Endothelial cell of umbilical vein (primary cell): Measurements from ENCODE around the gene DGKH. TPM values are rescaled to one million over a fixed set of nuclear protein-coding genes. Genes with fewer than 3 reads are reported as not detected.

Experiments used
- BruUV-seq: library from RNA; stranded (reverse); fragments of 400-500 nt; replicated peaks from 2 replicates; lab custom pipeline; 2021; lab: Mats Ljungman, UMichigan
- CTCF ChIA-PET: fragments of 300-600, 350-600 bp; sonication (Branson Sonifier 250); formaldehyde crosslinking; loops from one replicate; lab custom pipeline; 2021; ENCODE audit warnings: antibody characterized with exemption, inconsistent platforms; lab: Charles Lee
- POLR2A ChIA-PET: fragments of 300-600, 350-600 bp; sonication (Branson Sonifier 250); formaldehyde crosslinking; loops from one replicate; lab custom pipeline; 2021; ENCODE audit warnings: antibody characterized with exemption, inconsistent platforms; lab: Charles Lee
- DNase-seq: peaks from one replicate; pipeline ENCODE4 v3.0.0-alpha.2; 2011; ENCODE audit warnings: low read depth, low spot score
- FAIRE-seq: peaks from 2 replicates; lab custom pipeline; 2011; peaks lifted over from hg19 to GRCh38; lab: Jason Lieb, UNC
- H2AFZ ChIP-seq: 2 replicates; pipeline ENCODE4 v1.6.0; 2012; ENCODE audit warnings: low read depth, low read length, control low read depth, inconsistent platforms
- H3K27ac ChIP-seq: 2 replicates; pipeline ENCODE4 v1.5.1; 2011; ENCODE audit warnings: low read depth, mild to moderate bottlenecking, control low read depth, low read length, moderate library complexity; ENCODE audit not compliant: insufficient read depth
- H3K27me3 ChIP-seq, 2 experiments: 2 replicates each; pipeline versions ENCODE4 v1.6.0 to v1.6.1; 2011; ENCODE audit warnings: low read length in 2 of 2, mixed read lengths in 1 of 2; ENCODE audit not compliant: control insufficient read depth in 2 of 2, insufficient read depth in 2 of 2
- H3K36me3 ChIP-seq, 2 experiments: 2 replicates in 1 of 2; 3 replicates in 1 of 2; pipeline ENCODE4 v1.5.1; 2011; ENCODE audit warnings: low read length in 2 of 2, mild to moderate bottlenecking in 1 of 2, moderate library complexity in 1 of 2; ENCODE audit not compliant: control insufficient read depth in 2 of 2, insufficient read depth in 2 of 2; ENCODE audit errors: extremely low read depth in 1 of 2
- H3K4me1 ChIP-seq: 3 replicates; pipeline ENCODE4 v1.5.1; 2011; ENCODE audit warnings: mild to moderate bottlenecking, low read length; ENCODE audit not compliant: control insufficient read depth, insufficient read depth; ENCODE audit errors: extremely low read depth
- H3K4me2 ChIP-seq: 2 replicates; pipeline ENCODE4 v1.6.1; 2011; ENCODE audit warnings: low read length, control low read depth, mixed read lengths; ENCODE audit not compliant: insufficient read depth
- H3K4me3 ChIP-seq, 3 experiments: fragments of 200-600 bp in 1 of 3; sonication (generic), shearing (Covaris generic) in 1 of 3; replicated peaks in 1 of 3; 2 replicates each; pipeline ENCODE4 v1.5.1; 2011 to 2016; ENCODE audit warnings: control low read depth in 3 of 3, low read length in 3 of 3, mild to moderate bottlenecking in 2 of 3, inconsistent platforms in 1 of 3, low read depth in 1 of 3, moderate library complexity in 1 of 3; ENCODE audit not compliant: insufficient read depth in 1 of 3
- H3K79me2 ChIP-seq: 2 replicates; pipeline ENCODE4 v1.6.0; 2012; ENCODE audit warnings: low read length, inconsistent platforms; ENCODE audit not compliant: control insufficient read depth, insufficient read depth
- H3K9ac ChIP-seq: replicated peaks from 2 replicates; pipeline ENCODE3; 2011; ENCODE audit warnings: low read length, control low read depth; ENCODE audit not compliant: insufficient read depth; ENCODE audit errors: extremely low read depth
- H3K9me1 ChIP-seq: replicated peaks from 3 replicates; pipeline ENCODE4 v1.6.0; 2011; ENCODE audit warnings: mild to moderate bottlenecking, low read length; ENCODE audit not compliant: control insufficient read depth, insufficient read depth; ENCODE audit errors: extremely low read depth
- H3K9me3 ChIP-seq: replicated peaks from 2 replicates; pipeline ENCODE4 v1.5.1; 2012; ENCODE audit warnings: low read length, inconsistent platforms; ENCODE audit not compliant: control insufficient read depth, insufficient read depth
- H4K20me1 ChIP-seq: replicated peaks from 2 replicates; pipeline ENCODE3; 2011; ENCODE audit warnings: mild to moderate bottlenecking, low read length; ENCODE audit not compliant: control insufficient read depth, insufficient read depth; ENCODE audit errors: extremely low read depth
- EZH2 ChIP-seq: IDR thresholded peaks from 2 replicates; pipeline ENCODE4 v1.6.1; 2012; ENCODE audit warnings: borderline replicate concordance, low read depth, mild to moderate bottlenecking, moderate library complexity, low read length, inconsistent platforms; ENCODE audit not compliant: severe bottlenecking
- FOS ChIP-seq: IDR thresholded peaks from 2 replicates; pipeline ENCODE4 v1.6.1; 2011; ENCODE audit warnings: mild to moderate bottlenecking, low read length, moderate library complexity, borderline replicate concordance; ENCODE audit not compliant: insufficient read depth
- GATA2 ChIP-seq: IDR thresholded peaks from 2 replicates; pipeline ENCODE4 v1.7.0; 2011; ENCODE audit warnings: low read depth, mild to moderate bottlenecking, moderate library complexity, mixed read lengths, low read length; ENCODE audit not compliant: insufficient read length, insufficient read depth
- JUN ChIP-seq: IDR thresholded peaks from 2 replicates; pipeline ENCODE4 v1.6.1; 2011; ENCODE audit warnings: borderline replicate concordance, low read depth; ENCODE audit not compliant: insufficient read length, insufficient read depth
- MYC ChIP-seq: IDR thresholded peaks from one replicate; pipeline ENCODE4 v1.6.1; 2011; ENCODE audit warnings: mild to moderate bottlenecking, low read depth, low read length
- POLR2A ChIP-seq: IDR thresholded peaks from 2 replicates; pipeline ENCODE4 v1.6.1; 2012; ENCODE audit warnings: low read depth, mild to moderate bottlenecking, control low read depth, low read length
- POLR2AphosphoS5 ChIP-seq: IDR thresholded peaks from 2 replicates; pipeline ENCODE4 v1.6.1; 2012; ENCODE audit warnings: low read depth, mild to moderate bottlenecking, control low read depth, low read length, moderate library complexity; ENCODE audit not compliant: insufficient read depth
- dilution Hi-C: fragments of 300-500 bp; cut with MboI; formaldehyde crosslinking; loops from one replicate; pipeline ENCODE4 v1.15.0; 2019; ENCODE audit warnings: low sequenced_read_pairs; ENCODE audit not compliant: extremely low pct_ligation_motif_present
- intact Hi-C: fragments of 100-400 bp; cut with micrococcal nuclease; formaldehyde crosslinking; loops from one replicate; pipeline ENCODE4 v1.10.0; 2022
- polyA plus RNA-seq, 4 experiments: library from polyadenylated mRNA; depleted of rRNA in 3 of 4; stranded (reverse) in 3 of 4; unstranded in 1 of 4; fragments of >200 nt; gene quantifications; 2 replicates each; pipeline versions ENCODE4 v1.2.1 to v1.2.3, GENCODE V29; 2011 to 2012; ENCODE audit warnings: missing spikeins in 1 of 4
- total RNA-seq: library from RNA; stranded (reverse); gene quantifications from 2 replicates; pipeline ENCODE4 v1.2.3, GENCODE V29; 2021
- TF ChIP-seq, protein P1 (sequence below), 2 donors: IDR thresholded peaks; 1 replicate in 1 of 2; 2 replicates in 1 of 2; pipeline ENCODE4 v1.5.1; 2011; ENCODE audit warnings: low read length in 2 of 2, mild to moderate bottlenecking in 2 of 2, moderate library complexity in 2 of 2, control low read depth in 1 of 2, inconsistent platforms in 1 of 2, low read depth in 1 of 2; ENCODE audit not compliant: insufficient read depth in 1 of 2; ENCODE audit errors: extremely low read depth in 1 of 2
- TF ChIP-seq, protein P2 (sequence below): IDR thresholded peaks from 2 replicates; pipeline ENCODE4 v1.6.1; 2011; ENCODE audit not compliant: insufficient read depth, insufficient read length

DGKH gene
- total and polyA plus RNA-seq, 2 donors (not counting 3 experiments of a cell fraction or from before 2014, with no cell fraction given), result 4.1 to 30.1 TPM

GRCh38 chr13:42022796-42023493 is 25.5 kb upstream of the DGKH start:
- peaks cover 16% of the 10 kb centered on the region for H3K4me1 ChIP-seq
- H3K9me1 ChIP-seq, result no peaks in the 10 kb centered on the region
- POLR2A ChIA-PET, result no interaction called here
- no peak overlapping the region for H3K9ac ChIP-seq
- H3K4me3 ChIP-seq, result no peak overlapping the region
- no peak overlapping the region for H2AFZ ChIP-seq
- no peaks in the 10 kb centered on the region for H4K20me1 ChIP-seq
- BruUV-seq, result no TSS peak
- no peaks in the 10 kb centered on the region for H3K27me3 ChIP-seq
- TF ChIP-seq, protein P1, sequence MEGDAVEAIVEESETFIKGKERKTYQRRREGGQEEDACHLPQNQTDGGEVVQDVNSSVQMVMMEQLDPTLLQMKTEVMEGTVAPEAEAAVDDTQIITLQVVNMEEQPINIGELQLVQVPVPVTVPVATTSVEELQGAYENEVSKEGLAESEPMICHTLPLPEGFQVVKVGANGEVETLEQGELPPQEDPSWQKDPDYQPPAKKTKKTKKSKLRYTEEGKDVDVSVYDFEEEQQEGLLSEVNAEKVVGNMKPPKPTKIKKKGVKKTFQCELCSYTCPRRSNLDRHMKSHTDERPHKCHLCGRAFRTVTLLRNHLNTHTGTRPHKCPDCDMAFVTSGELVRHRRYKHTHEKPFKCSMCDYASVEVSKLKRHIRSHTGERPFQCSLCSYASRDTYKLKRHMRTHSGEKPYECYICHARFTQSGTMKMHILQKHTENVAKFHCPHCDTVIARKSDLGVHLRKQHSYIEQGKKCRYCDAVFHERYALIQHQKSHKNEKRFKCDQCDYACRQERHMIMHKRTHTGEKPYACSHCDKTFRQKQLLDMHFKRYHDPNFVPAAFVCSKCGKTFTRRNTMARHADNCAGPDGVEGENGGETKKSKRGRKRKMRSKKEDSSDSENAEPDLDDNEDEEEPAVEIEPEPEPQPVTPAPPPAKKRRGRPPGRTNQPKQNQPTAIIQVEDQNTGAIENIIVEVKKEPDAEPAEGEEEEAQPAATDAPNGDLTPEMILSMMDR (IDR thresholded peaks at IDR 0.05; ENCODE audit: extremely low read depth in 1 of 2, insufficient read depth in 1 of 2, low read depth in 1 of 2, low read length in 2 of 2), result no peak
- TF ChIP-seq GATA2 (no peak), JUN (no peak), EZH2 (no peak), MYC (no peak), FOS (no peak), POLR2A (no peak), POLR2AphosphoS5 (no peak)
- TF ChIP-seq, protein P2, sequence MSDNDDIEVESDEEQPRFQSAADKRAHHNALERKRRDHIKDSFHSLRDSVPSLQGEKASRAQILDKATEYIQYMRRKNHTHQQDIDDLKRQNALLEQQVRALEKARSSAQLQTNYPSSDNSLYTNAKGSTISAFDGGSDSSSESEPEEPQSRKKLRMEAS, result no peak
- no peak overlapping the region for H3K27ac ChIP-seq
- no peaks in the 10 kb centered on the region for H3K79me2 ChIP-seq
- CTCF ChIA-PET, result no interaction called here
- intact Hi-C loops, result no loop called here
- DNase-seq (no peak), FAIRE-seq (no peak)
- H3K9me3 ChIP-seq, result no peaks in the 10 kb centered on the region
- dilution Hi-C loops, result no loop called here
- H3K4me2 ChIP-seq, result no peak overlapping the region
- no peaks in the 10 kb centered on the region for H3K36me3 ChIP-seq
